Fibroblast of skin of right quadriceps (primary cell): ENCODE results near the gene KIAA0825.
"Not testable (repeated sequence)": the region's sequence is repeated elsewhere in the genome, so short reads cannot be mapped to it uniquely, and the experiment has no call there.

ENCODE experiments used
- DNase-seq: peaks from one replicate; pipeline ENCODE4 v3.0.0-alpha.2; 2013

Gene KIAA0825

DNA sequence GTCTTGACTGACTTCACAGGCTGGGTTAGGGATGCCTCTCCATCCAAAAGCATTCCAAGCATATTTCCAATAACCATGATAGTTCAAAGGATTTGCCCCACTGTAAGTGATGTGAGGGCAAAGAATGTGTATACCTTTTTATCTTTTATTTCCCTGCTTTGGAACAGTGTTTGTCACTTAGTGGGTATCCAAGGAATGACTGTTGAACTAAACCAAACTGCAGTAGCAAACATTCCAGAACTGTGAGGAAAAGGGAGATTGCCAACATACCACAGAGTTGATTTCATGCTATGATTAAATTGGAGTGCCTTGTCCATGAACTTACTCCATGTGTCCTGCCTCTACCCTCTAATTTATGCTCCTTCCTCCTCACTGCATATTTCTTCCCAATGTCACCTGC, 400.0 kb downstream of the KIAA0825 start:
- DNase-seq, result peak; percentile 93

DNA sequence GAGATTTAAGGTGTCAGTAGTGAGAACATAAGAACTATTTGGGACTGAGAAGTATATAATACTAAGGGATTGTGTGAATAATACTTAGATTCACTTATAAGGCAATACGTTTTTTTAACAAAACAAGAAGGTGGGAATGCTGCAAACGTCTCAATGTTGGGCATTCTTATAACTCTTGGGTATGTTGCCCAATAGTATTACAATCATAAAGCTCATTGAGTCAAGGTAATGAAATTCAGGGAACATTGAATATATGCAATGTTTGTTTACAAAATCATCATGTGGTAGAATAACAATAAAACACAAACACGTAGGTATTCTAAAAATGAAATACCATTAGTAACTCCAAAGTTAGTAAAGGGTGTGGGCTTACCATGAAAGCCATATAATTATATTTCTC, 400.7 kb downstream of the KIAA0825 start:
- no peak for DNase-seq

DNA sequence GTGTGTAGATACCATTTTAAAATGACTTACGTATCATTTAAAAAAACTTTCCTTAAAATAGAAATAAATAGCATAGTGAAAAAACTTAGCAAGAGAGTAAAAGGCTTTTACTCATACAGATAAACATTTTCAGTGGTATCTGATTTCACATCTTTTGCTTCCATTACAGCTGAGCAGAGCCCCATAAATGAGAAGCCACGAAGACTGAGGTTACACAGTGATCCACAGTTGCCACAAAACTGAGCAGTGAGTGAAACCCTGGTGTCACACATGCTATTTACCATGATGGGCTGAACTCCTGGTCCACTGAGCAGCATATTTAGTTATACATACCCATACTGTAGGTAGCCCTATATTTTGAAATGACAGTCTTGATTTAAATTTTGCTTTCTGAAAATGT, 401.2 kb downstream of the KIAA0825 start:
- peak; percentile 30 for DNase-seq

DNA sequence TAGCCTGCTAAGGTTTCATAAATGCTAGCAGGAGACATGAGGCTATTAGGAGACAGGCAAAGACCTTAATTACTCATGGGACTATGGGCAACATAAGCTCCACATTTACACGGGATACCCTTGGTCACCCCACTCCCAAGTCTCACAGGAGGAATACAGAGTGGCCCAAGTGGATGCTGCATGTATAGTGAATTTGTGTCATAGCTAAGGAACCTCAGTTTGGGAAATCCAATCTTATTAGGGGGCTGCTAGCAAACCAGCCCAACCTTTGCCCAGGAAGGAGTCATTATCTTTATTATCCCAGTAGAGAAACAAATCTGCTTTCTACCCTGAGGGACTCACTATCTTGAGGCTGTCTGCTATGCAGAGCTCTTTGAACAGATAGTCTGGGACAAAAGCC, 405.9 kb downstream of the KIAA0825 start:
- DNase-seq, result no peak

DNA sequence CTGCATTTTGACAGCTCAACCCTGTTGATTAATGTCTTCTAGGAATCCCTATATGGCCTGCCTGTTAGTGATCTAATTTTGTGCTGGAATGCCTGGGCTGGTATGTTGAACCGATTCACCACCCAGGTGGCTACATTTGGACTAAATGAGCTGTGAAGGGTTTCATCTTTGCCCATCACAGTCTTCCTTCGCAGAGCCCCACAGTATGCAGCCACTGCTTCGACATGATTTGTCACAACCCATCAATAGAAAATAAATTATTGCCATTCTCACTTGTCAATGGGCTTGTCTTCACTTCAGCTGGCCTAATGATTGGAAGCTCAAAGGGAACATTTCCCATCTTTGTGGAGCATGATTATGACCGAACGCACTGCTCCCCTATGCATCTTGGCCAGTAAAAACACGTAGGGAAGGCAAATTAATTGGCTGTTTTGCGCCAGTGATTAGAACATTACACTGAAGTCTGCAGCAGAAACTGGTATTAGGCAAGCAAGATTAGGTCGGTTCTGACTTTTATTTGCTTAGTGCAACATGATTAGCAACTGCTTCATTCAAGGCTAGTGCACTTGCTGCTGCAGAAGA, 408.5 kb downstream of the KIAA0825 start:
- no peak for DNase-seq

DNA sequence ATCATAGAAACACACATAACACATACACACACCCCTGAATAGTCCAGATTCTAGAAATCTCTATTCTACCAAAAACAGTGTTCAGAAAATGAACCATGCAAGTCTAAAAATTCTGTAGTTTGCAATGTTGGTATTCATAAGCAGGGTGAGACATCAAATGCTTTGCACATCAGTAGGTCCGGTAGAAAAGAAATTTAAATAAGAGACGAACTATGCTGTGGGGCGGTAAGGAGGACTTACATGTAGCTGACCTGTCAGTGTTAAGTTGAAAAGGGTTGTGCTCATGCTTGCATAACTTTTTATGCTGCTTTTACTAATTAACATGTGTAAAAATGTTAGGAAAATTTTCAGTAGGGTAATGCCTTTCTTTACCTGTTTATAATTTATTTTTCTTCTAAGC, 409.1 kb downstream of the KIAA0825 start:
- no peak for DNase-seq

DNA sequence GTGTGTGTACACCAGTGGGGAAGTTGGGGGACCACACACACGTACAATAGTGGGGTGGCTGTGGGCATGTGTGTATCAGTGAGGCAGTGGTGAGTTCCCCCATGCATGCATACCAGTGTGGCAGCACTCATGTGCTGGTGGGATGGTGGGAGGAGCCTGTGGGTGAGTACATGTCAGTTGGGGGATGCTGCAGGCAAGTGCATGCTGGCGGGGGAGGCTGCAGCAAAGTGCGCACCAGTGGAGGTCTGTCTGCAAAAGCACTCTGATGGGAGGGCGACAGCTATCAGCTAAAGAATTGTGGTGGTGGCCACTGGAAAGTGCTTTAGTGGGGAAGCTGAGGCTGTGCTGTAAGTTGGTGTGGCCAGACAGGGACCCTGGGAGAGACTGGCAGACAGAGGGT, 418.8 kb downstream of the KIAA0825 start:
- DNase-seq, result no peak

DNA sequence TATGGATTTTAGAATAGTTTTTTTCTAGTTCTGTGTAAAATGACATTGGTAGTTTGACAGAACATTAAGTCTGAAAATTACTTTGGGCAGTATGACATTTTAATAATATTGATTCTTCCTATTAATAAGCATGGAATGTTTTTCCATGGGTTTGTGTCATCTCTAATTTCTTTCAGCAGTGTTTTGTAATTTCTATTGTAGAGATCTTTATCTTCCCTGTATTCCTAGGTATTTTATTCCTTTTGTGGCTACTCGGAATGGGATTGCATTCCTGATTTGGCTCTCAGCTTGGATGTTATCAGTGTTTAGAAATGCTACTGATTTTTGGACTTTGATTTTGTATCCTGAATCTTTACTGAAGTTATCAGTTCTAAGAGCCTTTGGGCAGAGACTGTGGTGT, 420.4 kb downstream of the KIAA0825 start:
- DNase-seq, result no peak

DNA sequence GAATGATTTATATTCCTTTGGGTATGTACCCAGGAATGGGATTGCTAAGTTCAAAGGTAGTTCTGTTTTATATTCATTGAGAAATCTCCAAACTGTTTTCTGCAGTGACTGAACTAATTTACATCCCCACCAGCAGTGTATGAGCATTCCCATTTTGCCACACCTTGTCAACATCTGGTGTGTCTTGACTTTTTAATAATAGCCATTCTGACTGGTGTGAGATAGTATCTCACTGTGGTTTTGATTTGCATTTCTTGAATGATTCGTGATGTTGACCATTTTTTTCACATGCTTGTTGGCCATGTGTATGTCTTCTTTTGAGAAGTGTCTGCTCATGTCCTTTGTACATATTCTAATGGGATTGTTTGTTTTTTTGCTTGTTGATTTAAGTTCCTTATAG, 421.5 kb downstream of the KIAA0825 start:
- DNase-seq, result no peak

DNA sequence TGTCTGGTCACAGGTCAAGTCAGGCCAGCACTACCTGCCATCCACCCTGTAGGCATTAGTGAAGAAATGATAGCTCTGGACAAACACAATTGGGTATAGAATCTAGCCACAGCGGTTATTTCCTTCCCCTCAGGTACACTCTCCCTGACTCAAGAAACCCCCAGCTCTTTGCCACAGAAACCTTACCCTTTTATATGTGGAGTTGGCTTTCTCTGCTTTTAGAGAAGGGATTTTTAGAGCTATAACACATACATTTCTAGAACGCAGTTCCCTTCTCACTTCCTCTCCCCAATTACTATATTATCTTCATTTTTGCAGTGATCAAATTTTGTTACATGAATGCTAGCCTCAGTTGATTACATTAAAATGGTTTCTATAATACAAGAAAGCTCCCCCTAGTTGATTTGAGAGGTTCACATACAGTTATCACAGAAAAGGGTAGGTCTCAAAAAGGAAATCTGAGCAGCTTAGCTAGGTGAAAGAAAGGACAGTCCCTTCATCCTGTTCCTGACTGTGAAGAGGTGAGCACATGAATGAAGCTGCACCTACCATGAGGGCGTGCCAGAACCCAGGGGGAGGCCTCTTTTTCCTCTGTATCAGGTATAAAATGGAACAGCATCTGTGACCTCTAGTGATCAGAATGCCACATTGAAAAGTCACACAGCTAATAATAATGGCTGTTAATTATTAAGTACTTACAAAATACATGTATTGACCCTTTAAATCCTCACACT, 425.6 kb downstream of the KIAA0825 start:
- DNase-seq, result no peak

DNA sequence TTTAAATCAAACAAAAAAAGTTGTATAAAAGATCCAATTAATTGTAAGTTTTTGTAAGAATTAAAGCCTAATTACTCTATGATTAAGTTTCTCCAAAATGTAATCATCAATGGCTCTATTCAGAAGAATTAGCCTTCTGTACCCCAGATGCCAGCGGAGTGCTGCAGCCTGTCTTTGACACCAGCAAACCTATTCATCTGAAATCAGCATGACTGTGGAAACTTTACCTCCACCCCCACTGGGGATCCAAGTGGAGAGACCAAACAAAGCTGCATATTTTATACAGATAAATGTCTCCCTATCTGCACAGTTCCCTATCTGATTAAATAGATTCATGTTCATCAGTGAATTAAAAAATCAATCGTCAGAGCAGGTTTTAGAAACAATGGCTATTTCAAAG, 426.8 kb downstream of the KIAA0825 start:
- no peak for DNase-seq

DNA sequence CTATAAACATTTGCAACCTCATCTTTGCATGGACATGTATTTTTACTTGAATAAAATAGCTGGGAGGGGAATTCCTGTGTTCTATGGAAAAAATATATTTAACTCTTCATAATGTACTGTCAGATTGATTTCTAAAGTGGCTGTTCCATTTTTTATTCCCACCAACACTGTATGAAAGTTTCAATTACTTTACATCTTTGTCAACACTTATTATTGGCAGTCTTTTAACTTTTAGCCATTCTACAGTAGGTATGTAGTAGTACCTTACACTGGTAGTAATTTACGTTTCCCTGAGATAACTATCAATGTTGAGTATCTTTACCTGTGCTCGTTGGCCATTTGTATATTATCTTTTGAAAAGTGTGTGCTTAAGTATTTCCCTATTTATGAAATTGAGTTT, 429.7 kb downstream of the KIAA0825 start:
- no peak for DNase-seq

DNA sequence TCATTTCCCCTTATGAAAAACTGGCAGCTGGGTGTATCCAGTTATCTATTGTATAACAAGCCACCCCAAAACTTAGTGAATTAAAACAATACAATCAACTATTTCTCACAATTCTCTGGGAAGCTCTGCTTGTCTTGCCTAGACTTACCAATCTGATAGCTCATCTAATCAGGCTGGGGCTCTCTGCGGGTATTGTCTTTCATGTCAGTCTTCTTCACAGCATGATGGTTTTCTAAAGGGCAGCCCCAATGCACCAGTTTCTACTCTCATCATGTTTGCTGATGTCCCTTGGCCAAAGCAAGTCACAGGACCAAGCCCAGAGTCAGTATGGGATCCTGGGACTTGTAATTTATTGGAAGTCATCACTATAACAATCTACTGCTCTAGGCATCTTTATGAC, 433.5 kb downstream of the KIAA0825 start:
- no peak for DNase-seq

DNA sequence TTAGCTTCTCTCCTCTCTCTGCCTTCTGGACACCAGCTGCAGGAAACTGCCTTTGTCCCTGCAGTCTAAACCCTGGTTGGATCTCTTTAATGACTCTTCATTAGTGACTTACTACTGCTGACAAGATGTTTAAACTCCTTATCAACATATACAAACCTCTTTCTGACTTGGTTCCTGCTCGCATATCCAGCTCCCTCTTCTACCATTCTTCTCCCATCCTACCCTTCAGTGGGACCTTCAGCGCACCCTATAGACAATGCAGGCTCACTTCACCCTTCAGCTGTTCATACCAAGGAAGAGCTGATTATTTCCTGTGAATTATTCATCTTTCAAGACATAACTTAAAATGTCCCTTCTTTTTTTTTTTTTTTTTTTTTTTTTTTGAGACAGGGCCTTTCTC, 436.5 kb downstream of the KIAA0825 start:
- DNase-seq, result no peak

DNA sequence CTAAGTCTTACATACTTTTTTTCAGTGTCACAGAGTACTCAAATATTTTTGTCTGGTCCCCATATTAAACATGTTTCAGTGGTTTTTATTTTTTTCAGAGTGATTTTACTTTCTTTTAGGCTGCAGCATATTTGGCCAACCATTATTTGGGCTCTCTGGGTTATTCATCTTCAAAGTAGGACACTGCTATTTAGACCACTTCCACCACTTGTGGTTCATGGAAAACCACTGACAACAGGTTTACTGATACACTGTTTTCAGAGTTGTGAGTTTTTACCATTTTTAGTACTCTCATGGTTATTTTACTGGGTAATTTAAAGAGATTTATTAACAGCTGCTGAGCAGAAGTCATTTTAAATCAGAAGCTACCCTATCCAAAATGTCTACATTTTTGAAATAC, 437.6 kb downstream of the KIAA0825 start:
- DNase-seq, result no peak

DNA sequence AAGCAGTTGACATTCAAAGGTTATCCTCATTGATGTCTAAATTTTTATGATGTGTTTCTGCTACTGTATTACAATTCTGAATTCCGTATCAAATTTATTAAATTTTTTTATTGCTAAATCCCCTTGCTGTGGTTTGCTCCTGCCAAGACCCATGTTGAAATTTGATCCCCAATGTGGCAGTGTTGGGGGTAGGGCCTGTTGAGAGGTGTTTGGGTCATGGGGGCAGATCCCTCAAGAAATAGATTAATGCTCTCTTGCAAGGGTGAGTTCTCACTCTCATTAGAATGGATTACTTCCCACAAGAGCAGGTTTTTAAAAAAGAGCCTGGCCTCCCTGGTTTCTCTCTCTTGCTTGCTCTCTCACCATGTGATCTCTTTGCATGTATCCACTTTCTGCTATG, 442.5 kb downstream of the KIAA0825 start:
- no peak for DNase-seq

DNA sequence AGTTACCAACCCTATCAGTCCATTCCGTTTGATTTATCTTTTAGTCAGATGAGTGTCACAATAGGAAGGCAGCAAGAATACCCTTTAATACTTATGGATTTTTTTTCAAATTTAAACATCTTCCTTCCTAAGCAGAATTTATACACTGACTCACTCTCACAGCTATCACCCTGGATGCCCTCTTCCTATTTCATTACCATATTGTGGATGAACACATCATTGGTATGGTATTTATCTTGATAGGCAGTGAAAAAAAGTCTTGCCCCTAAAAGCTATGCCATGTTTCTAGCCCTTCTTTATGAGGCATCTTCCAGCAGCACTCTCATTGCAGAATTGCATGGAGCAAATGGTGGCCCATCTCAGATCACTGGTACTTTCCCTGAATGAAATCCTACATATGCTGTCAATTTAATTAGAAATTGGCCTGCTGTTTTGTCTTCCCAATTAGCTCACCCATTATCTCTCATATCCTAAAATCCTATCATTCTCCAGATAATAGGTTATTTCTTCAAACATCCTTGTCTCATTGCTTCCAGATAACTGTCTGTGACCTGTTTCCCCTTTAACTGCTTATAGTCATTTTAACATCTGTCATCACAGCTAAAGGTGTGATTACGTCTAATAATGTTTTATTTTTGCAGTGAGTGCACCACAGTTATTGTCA, 443.5 kb downstream of the KIAA0825 start:
- DNase-seq, result peak; percentile 62

DNA sequence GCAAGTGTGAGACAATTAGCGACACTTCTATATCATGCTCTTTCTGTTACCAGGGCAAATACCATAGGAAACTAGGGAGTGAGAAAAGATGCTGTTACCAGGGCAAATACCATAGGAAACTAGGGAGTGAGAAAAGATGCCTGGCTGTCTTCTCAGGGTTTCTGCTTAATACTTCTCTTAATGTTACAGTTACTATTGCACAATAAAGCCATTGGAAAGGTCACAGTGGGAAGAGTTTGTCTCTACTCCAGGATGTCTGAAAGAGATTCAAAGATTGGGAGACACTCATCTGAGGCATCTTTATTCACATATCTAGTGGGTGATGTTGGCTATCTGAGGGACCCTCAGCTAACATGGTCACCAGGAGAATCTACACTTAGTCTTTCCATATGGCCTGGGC, 445.3 kb downstream of the KIAA0825 start:
- DNase-seq, result no peak

DNA sequence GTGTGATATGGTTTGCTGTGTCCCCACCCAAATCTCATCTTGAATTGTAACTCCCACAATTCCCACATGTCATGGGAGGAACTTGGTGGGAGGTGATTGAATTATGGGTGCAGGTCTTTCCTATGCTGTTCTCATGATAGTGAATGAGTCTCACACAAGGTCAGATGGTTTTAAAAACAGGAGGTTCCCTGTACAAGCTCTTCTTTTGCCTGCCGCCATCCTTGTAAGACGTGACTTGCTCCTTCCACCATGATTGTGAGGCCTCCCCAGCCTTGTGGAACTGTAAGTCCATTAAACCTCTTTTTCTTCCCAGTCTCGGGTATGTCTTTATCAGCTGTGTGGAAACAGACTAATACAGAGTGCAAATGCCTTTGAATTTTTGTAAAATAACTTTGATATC, 447.3 kb downstream of the KIAA0825 start:
- not testable (repeated sequence) for DNase-seq

DNA sequence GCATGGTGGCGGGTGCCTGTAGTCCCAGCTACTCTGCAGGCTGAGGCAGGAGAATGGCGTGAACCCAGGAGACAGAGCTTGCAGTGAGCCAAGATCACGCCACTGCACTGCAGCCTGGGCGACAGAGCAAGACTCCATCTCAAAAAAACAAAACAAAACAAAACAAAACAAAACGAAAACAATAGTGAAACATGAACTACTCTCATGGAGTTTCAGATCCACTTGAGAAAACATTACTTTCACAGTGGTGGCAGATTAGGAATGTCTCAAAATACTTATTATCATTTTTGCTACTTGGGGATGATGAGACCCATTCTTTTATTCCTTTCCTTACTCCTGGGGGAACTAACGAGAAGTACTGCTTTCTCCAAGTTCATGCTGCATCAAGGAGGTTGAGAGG, 448.2 kb downstream of the KIAA0825 start:
- not testable (repeated sequence) for DNase-seq

DNA sequence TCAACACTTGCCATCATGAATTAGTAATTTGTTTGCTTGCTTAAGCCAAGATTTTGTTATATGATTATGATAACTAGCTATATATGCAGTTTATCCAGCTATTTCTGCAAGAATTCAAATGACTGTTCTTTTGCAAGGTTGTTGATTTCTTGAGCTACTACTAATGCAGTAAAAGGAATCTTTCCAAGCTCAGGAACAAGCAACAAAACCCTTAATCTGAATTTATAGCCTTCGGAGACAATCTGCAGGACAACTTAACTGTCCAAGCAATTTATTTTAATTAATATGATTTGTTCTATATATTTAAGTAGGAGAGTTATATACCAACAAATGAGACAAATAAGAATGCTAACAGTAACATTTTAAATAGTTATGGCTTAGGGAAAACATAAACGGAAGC, 450.3 kb downstream of the KIAA0825 start:
- DNase-seq, result no peak

DNA sequence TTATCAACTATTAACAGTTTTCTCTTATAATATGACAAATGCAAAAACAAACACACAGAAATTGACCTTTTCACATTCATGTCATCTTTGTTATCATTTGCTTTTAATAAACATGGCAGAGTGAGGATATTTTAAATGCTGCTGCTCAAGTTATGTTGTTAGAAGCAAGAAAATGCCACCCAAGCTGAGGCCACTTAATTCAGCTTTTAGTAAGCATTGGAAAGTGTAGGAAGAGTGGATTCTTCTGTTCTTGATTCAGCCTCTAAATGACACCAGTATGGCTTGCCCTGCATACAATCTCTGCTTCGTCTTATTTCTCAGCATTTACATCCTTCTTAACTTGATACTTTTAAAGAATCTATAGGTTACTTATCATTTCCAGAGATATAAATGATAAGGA, 456.6 kb downstream of the KIAA0825 start:
- DNase-seq, result no peak

DNA sequence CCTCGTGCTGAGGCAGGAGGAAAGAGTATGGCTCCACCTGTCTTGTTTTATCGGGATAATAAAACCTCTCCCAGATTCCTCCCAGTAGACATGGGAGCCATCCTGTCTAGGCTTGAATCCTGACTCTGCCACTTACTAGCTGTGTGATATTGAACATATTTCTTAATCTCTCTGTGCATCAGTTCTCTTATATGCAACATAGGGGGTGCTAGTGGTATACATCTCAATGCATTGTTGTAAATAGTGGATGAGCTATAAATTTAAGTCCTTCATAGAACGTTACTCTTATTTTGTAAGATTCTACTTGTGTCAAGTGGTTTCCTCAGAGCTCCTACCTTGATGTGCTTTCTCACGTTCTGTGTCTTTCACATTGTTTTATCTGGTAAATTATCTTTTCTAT, 459.3 kb downstream of the KIAA0825 start:
- DNase-seq, result no peak

DNA sequence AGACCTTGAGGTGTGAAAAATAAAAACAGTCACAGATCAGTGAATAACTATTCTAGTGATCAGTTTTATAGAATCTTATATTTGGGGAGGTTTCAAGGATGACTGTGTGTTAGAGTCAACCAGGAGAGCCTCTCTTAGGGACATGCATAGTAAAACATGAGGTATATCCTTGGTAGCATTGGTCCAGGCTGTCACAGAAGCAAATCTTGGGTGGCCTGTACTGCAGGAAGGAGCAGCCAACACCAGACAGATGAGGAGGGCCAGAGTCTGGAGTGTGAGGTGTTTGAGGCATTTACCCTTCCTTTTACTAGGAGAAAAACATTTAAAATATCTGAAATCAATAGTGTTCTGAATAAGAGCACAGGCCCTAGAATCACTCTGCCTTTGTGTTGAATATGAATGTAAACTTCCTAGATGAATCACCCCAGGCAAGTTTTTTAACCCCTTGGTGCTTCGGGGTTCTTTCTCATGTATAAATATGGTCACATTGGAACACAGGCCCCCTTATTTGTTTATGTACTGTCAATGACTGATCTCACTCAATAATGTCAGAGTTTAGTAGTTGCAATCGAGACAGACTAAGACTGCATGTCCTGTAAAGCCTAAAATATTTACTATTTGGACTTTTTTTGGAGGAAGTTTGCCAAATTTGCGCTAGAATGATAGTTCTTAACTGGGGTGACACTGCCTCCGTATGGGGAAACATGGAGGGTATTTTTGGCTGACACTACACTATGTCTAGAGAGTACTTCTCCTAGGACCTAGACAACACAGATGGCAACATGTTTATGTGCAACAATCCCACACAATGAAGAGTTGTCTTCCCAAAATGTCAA, 460.5 kb downstream of the KIAA0825 start:
- no peak for DNase-seq
